Measurements from ENCODE around the gene RAB35.

GRCh38 chr12:120136093-120136770 is 19.7 kb upstream of the RAB35 start:
- no peak for TF ChIP-seq CTCF (IDR thresholded peaks at IDR 0.05; ENCODE audit: insufficient read depth, low read length, poor library complexity, severe bottlenecking)
- TF ChIP-seq EZH2phosphoT487 (conservative IDR thresholded peaks at IDR 0.05; ENCODE audit: low read length): no peak
